ENCODE data around the gene HDGFL3. TPM values are rescaled to one million over a fixed set of nuclear protein-coding genes. Genes with fewer than 3 reads are reported as not detected.

The HDGFL3 gene
- total and polyA plus RNA-seq, 9 donors, result 24.7 to 67.6 (median 52.6) TPM

- Histone ChIP-seq H3K4me3 (no peak overlapping the region), H3K27me3 (no peaks in the 10 kb centered on the region), H3K36me3 (no peaks in the 10 kb centered on the region), H3K4me1 (ENCODE audit: insufficient read depth) (no peaks in the 10 kb centered on the region), H3K27ac (no peak overlapping the region), H3K9me3 (no peaks in the 10 kb centered on the region)
- no peak for DNase-seq
- no peak for TF ChIP-seq POLR2A (IDR thresholded peaks at IDR 0.05)
- TF ChIP-seq CTCF (IDR thresholded peaks at IDR 0.05), result no peak
- no peak for TF ChIP-seq EP300 (IDR thresholded peaks at IDR 0.05)
- intact Hi-C loops (cut with DNase I), result no loop called here
- 64 to 76% (median 64%) methylated on average over 5 of the region's 5 CpGs for WGBS, 3 donors
Measured at GRCh38 chr15:83082730-83083386, 124.8 kb downstream of the HDGFL3 start.

DNA sequence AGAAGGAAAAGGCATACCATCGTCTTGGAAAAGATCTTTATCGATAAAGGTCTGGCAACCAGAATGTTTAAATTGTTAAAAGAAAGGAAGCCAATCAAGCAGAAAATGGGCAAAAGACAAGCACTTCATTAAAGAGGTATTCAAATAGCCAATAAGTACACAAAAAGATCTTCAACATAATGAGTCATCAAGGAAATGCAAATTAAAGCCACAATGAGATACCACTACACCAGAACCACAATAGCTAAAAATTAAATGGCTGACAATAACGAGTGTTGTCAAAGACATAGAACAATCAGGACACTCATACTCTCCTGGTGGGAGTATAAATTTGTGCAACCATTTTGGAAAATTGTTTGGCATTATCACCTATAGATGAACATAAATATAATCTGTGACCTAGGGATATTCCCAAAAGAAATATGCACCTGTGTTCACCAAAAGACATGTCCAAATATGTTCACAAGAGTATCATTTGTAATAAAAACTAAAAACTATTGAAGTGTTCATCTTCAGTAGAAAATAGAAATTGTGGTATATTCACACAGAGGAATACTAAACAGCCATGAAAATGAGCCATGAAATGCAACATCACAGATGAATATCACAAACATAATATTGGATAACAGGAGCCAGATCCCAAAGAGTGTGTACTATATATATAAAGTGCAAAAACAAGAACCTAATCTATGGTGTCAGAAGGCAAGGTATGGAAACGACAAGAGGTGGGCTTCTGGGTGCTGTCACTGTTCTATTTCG lies 126.2 kb downstream of the HDGFL3 start:
- WGBS, 3 donors, result 79 to 88% (median 82%) methylated on average over 5 of the region's 5 CpGs
- intact Hi-C loops (cut with DNase I), result no loop called here
- no peaks in the 10 kb centered on the region for H3K27me3 ChIP-seq
- H3K9me3 ChIP-seq, result no peaks in the 10 kb centered on the region
- no peaks in the 10 kb centered on the region for H3K4me1 ChIP-seq (ENCODE audit: insufficient read depth)
- no peak overlapping the region for H3K27ac ChIP-seq
- H3K4me3 ChIP-seq, result no peak overlapping the region
- TF ChIP-seq EP300 (IDR thresholded peaks at IDR 0.05) (no peak), POLR2A (IDR thresholded peaks at IDR 0.05) (no peak), CTCF (IDR thresholded peaks at IDR 0.05) (no peak)
- no peaks in the 10 kb centered on the region for H3K36me3 ChIP-seq
- no peak for DNase-seq

DNA sequence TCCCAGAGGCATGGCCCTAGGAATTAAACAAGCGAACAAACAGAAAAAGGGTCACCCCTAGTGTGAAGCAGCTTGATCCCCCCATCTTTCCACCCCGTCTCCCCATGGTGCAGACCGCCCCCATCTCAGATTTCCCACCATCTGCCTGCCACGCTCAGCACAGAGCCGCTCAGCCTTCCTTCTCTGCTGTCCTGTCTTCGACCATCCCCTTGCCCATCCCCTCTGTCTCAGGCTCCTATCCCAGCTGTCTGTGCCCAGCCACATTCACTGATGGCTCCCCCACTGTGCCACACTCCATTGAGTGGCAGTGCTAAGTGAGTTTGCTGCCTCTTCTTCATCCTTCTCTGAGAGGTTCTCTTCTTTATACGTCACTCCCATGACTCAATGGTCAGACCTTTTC lies 128.9 kb downstream of the HDGFL3 start:
- no peaks in the 10 kb centered on the region for H3K27me3 ChIP-seq
- DNase-seq, result no peak
- H3K36me3 ChIP-seq, result no peaks in the 10 kb centered on the region
- intact Hi-C loops (cut with DNase I), result no loop called here
- no peaks in the 10 kb centered on the region for H3K4me1 ChIP-seq (ENCODE audit: insufficient read depth)
- TF ChIP-seq EP300 (IDR thresholded peaks at IDR 0.05) (no peak), CTCF (IDR thresholded peaks at IDR 0.05) (no peak), POLR2A (IDR thresholded peaks at IDR 0.05) (no peak)
- peaks cover 0 to 3% of the 10 kb centered on the region in 2 donors for H3K9me3 ChIP-seq
- 53 to 68% (median 58%) methylated on average over 7 of the region's 7 CpGs for WGBS, 3 donors
- H3K27ac ChIP-seq, result no peak overlapping the region
- H3K4me3 ChIP-seq, result no peak overlapping the region

Other genes with a start within 250 kb of the HDGFL3 start
- 10 to 100 TPM; 17.2 to 23.9 (median 21.2) TPM for gene RAMAC, start 221.6 kb downstream of the HDGFL3 start, total RNA-seq
- gene RAMAC, start 221.6 kb downstream of the HDGFL3 start, polyA plus RNA-seq, result 10 to 100 TPM; 20.9 to 25.1 TPM
- gene C15orf40, start 196.2 kb downstream of the HDGFL3 start, total RNA-seq, result 10 to 100 TPM; 15.0 to 27.4 (median 18.0) TPM
- gene C15orf40, start 196.2 kb downstream of the HDGFL3 start, polyA plus RNA-seq, result 10 to 100 TPM in 1 of 2 donors, 1 to 10 TPM in 1; 8.4 to 16.0 TPM
- gene BTBD1, start 140.6 kb downstream of the HDGFL3 start, total RNA-seq, result 10 to 100 TPM; 39.2 to 85.5 (median 44.4) TPM
- 10 to 100 TPM; 24.3 to 44.9 TPM for gene BTBD1, start 140.6 kb downstream of the HDGFL3 start, polyA plus RNA-seq
- 1 to 10 TPM in 6 of 7 donors, under 1 TPM in 1; 0.76 to 5.9 (median 2.7) TPM for gene TM6SF1, start 100.2 kb downstream of the HDGFL3 start, total RNA-seq
- 1 to 10 TPM; 3.4 to 4.9 TPM for gene TM6SF1, start 100.2 kb downstream of the HDGFL3 start, polyA plus RNA-seq
- 10 to 100 TPM in 1 of 7 donors, 1 to 10 TPM in 1, under 1 TPM in 5; 0.23 to 31.6 (median 0.43) TPM for gene BNC1, start 76.8 kb upstream of the HDGFL3 start, total RNA-seq
- under 1 TPM; 0.47 to 0.95 TPM for gene BNC1, start 76.8 kb upstream of the HDGFL3 start, polyA plus RNA-seq
- 1 to 10 TPM in 1 of 7 donors, under 1 TPM in 5, not detected in 1; 0.25 to 1.7 (median 0.51) TPM for gene SH3GL3, start 239.5 kb upstream of the HDGFL3 start, total RNA-seq
- gene SH3GL3, start 239.5 kb upstream of the HDGFL3 start, polyA plus RNA-seq, result 1 to 10 TPM in 1 of 2 donors, under 1 TPM in 1; 0.41 to 4.9 TPM

All from ovary (tissue), 9 donors.